K562 (cell line): ENCODE results near the gene LAMB1.

Source experiments
- ATF1 ChIP-seq, 2 experiments: fragments of 450-650 bp in 1 of 2; IDR thresholded peaks; 2 replicates each; pipeline ENCODE4 v1.6.1; 2016; ENCODE audit warnings: missing compliant biosample characterization in 1 of 2, missing genetic modification characterization in 1 of 2
- CBX5 ChIP-seq: IDR thresholded peaks from 2 replicates; pipeline ENCODE4 v1.6.1; 2014; ENCODE audit warnings: low read depth, borderline replicate concordance
- CHD2 ChIP-seq: IDR thresholded peaks from 2 replicates; pipeline ENCODE4 v1.6.1; 2011; ENCODE audit warnings: low read depth, low read length
- HNRNPLL ChIP-seq: fragments of 200-400 bp; formaldehyde crosslinking; IDR thresholded peaks from 2 replicates; pipeline ENCODE4 v1.6.1; 2017; ENCODE audit warnings: low read length, low read depth, mild to moderate bottlenecking; ENCODE audit not compliant: poor library complexity, severe bottlenecking
- KAT8 ChIP-seq: fragments of 450-650 bp; IDR thresholded peaks from 2 replicates; pipeline ENCODE4 v1.6.1; 2016; ENCODE audit warnings: low read depth, mild to moderate bottlenecking
- NR3C1 ChIP-seq: sonication (generic); formaldehyde crosslinking; IDR thresholded peaks from 2 replicates; pipeline ENCODE4 v1.8.1; 2022; ENCODE audit warnings: missing genetic modification reagents
- RFX5 ChIP-seq: IDR thresholded peaks from 2 replicates; pipeline ENCODE4 v1.6.1; 2011; ENCODE audit warnings: low read depth, mild to moderate bottlenecking, improper control_type of control experiment, low read length
- TCF7L2 ChIP-seq: fragments of 150-350 bp; IDR thresholded peaks from 2 replicates; pipeline ENCODE4 v1.6.1; 2016; ENCODE audit warnings: low read depth, mild to moderate bottlenecking, low read length, moderate library complexity
- ZNF384 ChIP-seq: IDR thresholded peaks from 2 replicates; pipeline ENCODE4 v1.6.1; 2012; ENCODE audit warnings: low read depth, low read length, improper control_type of control experiment
- TF ChIP-seq, protein P1 (sequence below): sonication (generic); formaldehyde crosslinking; IDR thresholded peaks from 2 replicates; pipeline ENCODE4 v1.8.0; 2023; ENCODE audit warnings: mild to moderate bottlenecking, missing genetic modification reagents
- TF ChIP-seq, protein P2 (sequence below): sonication (generic); formaldehyde crosslinking; IDR thresholded peaks from 2 replicates; pipeline ENCODE4 v1.9.0; 2022; ENCODE audit warnings: mild to moderate bottlenecking, missing genetic modification reagents
- TF ChIP-seq, protein P3 (sequence below): fragments of 200-600 bp; sonication (generic); IDR thresholded peaks from one replicate; pipeline ENCODE4 v1.6.1; 2012; ENCODE audit warnings: mild to moderate bottlenecking, low read depth, low read length, inconsistent platforms
- TF ChIP-seq, protein P4 (sequence below): fragments of 450-650 bp; conservative IDR thresholded peaks from 2 replicates; pipeline ENCODE4 v1.6.1; 2016; ENCODE audit warnings: missing genetic modification characterization, low read depth, mild to moderate bottlenecking, control low read depth, missing compliant biosample characterization

DNA sequence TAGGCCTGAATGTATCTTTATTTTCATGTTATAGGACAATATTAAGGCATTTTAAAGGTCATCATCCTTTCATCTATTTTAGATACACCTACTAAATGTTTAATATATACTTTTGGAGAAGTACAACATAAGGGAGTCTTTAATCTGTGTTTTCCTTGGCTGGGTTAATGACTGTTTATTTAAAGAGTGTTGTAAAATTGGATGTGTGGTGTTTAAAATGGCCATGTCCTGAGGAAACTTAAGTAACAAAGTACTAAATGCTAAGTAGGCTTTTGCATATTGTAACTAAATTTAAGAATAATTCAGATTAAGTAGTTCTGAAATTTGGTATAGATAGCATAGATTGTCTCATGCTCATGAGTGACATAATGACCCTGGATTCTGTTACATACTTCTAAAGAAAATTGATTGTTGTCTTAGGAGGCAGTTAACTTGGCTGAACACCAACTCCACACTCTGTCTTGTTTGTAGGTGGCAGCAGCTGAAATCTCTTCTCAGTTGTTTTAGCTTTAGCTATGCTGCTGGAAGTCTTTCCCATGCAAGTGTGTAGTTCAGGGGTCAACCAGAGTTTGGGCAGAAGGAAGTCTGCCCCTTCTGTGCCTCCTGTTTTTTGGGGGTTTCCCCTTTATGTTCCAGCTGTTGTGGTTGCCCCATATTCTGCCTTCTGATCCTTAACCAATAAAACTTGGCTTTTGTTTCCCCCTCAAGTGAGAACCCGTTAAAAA, 82.8 kb downstream of the LAMB1 start:
- TF ChIP-seq HNRNPLL (no peak), CHD2 (no peak), RFX5 (no peak), CBX5 (no peak), ZNF384 (no peak), KAT8 (no peak), NR3C1 (CRISPR knock-in tag) (no peak), TCF7L2 (no peak), ATF1 (CRISPR knock-in tag; IDR thresholded peaks at IDR 0.05) (no peak), ATF1 (tag; IDR thresholded peaks at IDR 0.05) (no peak)
- TF ChIP-seq, protein P1, sequence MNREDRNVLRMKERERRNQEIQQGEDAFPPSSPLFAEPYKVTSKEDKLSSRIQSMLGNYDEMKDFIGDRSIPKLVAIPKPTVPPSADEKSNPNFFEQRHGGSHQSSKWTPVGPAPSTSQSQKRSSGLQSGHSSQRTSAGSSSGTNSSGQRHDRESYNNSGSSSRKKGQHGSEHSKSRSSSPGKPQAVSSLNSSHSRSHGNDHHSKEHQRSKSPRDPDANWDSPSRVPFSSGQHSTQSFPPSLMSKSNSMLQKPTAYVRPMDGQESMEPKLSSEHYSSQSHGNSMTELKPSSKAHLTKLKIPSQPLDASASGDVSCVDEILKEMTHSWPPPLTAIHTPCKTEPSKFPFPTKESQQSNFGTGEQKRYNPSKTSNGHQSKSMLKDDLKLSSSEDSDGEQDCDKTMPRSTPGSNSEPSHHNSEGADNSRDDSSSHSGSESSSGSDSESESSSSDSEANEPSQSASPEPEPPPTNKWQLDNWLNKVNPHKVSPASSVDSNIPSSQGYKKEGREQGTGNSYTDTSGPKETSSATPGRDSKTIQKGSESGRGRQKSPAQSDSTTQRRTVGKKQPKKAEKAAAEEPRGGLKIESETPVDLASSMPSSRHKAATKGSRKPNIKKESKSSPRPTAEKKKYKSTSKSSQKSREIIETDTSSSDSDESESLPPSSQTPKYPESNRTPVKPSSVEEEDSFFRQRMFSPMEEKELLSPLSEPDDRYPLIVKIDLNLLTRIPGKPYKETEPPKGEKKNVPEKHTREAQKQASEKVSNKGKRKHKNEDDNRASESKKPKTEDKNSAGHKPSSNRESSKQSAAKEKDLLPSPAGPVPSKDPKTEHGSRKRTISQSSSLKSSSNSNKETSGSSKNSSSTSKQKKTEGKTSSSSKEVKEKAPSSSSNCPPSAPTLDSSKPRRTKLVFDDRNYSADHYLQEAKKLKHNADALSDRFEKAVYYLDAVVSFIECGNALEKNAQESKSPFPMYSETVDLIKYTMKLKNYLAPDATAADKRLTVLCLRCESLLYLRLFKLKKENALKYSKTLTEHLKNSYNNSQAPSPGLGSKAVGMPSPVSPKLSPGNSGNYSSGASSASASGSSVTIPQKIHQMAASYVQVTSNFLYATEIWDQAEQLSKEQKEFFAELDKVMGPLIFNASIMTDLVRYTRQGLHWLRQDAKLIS (CRISPR knock-in tag): no peak
- TF ChIP-seq, protein P2, sequence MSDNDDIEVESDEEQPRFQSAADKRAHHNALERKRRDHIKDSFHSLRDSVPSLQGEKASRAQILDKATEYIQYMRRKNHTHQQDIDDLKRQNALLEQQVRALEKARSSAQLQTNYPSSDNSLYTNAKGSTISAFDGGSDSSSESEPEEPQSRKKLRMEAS (CRISPR knock-in tag): no peak
- TF ChIP-seq, protein P3, sequence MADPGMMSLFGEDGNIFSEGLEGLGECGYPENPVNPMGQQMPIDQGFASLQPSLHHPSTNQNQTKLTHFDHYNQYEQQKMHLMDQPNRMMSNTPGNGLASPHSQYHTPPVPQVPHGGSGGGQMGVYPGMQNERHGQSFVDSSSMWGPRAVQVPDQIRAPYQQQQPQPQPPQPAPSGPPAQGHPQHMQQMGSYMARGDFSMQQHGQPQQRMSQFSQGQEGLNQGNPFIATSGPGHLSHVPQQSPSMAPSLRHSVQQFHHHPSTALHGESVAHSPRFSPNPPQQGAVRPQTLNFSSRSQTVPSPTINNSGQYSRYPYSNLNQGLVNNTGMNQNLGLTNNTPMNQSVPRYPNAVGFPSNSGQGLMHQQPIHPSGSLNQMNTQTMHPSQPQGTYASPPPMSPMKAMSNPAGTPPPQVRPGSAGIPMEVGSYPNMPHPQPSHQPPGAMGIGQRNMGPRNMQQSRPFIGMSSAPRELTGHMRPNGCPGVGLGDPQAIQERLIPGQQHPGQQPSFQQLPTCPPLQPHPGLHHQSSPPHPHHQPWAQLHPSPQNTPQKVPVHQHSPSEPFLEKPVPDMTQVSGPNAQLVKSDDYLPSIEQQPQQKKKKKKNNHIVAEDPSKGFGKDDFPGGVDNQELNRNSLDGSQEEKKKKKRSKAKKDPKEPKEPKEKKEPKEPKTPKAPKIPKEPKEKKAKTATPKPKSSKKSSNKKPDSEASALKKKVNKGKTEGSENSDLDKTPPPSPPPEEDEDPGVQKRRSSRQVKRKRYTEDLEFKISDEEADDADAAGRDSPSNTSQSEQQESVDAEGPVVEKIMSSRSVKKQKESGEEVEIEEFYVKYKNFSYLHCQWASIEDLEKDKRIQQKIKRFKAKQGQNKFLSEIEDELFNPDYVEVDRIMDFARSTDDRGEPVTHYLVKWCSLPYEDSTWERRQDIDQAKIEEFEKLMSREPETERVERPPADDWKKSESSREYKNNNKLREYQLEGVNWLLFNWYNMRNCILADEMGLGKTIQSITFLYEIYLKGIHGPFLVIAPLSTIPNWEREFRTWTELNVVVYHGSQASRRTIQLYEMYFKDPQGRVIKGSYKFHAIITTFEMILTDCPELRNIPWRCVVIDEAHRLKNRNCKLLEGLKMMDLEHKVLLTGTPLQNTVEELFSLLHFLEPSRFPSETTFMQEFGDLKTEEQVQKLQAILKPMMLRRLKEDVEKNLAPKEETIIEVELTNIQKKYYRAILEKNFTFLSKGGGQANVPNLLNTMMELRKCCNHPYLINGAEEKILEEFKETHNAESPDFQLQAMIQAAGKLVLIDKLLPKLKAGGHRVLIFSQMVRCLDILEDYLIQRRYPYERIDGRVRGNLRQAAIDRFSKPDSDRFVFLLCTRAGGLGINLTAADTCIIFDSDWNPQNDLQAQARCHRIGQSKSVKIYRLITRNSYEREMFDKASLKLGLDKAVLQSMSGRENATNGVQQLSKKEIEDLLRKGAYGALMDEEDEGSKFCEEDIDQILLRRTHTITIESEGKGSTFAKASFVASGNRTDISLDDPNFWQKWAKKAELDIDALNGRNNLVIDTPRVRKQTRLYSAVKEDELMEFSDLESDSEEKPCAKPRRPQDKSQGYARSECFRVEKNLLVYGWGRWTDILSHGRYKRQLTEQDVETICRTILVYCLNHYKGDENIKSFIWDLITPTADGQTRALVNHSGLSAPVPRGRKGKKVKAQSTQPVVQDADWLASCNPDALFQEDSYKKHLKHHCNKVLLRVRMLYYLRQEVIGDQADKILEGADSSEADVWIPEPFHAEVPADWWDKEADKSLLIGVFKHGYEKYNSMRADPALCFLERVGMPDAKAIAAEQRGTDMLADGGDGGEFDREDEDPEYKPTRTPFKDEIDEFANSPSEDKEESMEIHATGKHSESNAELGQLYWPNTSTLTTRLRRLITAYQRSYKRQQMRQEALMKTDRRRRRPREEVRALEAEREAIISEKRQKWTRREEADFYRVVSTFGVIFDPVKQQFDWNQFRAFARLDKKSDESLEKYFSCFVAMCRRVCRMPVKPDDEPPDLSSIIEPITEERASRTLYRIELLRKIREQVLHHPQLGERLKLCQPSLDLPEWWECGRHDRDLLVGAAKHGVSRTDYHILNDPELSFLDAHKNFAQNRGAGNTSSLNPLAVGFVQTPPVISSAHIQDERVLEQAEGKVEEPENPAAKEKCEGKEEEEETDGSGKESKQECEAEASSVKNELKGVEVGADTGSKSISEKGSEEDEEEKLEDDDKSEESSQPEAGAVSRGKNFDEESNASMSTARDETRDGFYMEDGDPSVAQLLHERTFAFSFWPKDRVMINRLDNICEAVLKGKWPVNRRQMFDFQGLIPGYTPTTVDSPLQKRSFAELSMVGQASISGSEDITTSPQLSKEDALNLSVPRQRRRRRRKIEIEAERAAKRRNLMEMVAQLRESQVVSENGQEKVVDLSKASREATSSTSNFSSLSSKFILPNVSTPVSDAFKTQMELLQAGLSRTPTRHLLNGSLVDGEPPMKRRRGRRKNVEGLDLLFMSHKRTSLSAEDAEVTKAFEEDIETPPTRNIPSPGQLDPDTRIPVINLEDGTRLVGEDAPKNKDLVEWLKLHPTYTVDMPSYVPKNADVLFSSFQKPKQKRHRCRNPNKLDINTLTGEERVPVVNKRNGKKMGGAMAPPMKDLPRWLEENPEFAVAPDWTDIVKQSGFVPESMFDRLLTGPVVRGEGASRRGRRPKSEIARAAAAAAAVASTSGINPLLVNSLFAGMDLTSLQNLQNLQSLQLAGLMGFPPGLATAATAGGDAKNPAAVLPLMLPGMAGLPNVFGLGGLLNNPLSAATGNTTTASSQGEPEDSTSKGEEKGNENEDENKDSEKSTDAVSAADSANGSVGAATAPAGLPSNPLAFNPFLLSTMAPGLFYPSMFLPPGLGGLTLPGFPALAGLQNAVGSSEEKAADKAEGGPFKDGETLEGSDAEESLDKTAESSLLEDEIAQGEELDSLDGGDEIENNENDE: no peak
- TF ChIP-seq, protein P4, sequence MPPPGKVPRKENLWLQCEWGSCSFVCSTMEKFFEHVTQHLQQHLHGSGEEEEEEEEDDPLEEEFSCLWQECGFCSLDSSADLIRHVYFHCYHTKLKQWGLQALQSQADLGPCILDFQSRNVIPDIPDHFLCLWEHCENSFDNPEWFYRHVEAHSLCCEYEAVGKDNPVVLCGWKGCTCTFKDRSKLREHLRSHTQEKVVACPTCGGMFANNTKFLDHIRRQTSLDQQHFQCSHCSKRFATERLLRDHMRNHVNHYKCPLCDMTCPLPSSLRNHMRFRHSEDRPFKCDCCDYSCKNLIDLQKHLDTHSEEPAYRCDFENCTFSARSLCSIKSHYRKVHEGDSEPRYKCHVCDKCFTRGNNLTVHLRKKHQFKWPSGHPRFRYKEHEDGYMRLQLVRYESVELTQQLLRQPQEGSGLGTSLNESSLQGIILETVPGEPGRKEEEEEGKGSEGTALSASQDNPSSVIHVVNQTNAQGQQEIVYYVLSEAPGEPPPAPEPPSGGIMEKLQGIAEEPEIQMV (tag): no peak
